NCI-H2029 treated with DMSO at 0.1 percent for 48 hours (cell line): ENCODE measurements around the gene TNFAIP8.
A peak's percentile ranks its signal among the peaks of the same experiment; 100 is the strongest.
"Not testable (repeated sequence)": the region's sequence is repeated elsewhere in the genome, so short reads cannot be mapped to it uniquely, and the experiment has no call there.

Source experiments
- DNase-seq: peaks from one replicate; lab custom pipeline; 2025; lab: John Stamatoyannopoulos, UW

TNFAIP8 gene

DNA sequence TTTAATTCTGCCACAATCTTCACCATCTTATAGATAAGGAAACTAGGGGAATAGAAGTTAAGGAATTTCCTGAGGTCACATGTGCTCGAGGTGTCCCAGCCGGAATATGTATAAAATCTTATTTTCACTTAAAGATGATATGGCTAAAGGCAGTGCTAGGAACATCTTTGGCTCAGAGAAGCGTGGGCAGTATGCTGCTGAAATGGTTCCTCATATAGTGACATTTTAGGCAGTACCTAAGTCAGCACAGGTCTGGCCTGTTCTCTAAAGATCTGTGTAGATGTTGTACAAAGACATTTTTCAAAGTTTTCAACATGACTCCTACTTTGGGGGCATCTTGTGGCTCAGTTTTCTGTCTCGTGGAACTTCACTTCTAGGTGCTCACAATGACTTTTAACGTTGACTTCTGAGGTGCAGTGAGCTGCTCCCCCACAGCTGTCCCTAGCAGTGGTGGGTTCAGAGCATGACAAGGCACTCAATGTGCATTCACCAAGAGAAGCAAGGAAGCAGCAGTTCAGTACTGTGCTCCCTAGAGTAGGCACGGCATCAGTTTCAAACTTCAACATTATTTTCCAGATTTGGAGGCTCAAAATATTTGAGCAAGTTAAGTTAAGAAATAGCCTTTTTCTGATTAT, 40.3 kb downstream of the TNFAIP8 start:
- DNase-seq = no peak

DNA sequence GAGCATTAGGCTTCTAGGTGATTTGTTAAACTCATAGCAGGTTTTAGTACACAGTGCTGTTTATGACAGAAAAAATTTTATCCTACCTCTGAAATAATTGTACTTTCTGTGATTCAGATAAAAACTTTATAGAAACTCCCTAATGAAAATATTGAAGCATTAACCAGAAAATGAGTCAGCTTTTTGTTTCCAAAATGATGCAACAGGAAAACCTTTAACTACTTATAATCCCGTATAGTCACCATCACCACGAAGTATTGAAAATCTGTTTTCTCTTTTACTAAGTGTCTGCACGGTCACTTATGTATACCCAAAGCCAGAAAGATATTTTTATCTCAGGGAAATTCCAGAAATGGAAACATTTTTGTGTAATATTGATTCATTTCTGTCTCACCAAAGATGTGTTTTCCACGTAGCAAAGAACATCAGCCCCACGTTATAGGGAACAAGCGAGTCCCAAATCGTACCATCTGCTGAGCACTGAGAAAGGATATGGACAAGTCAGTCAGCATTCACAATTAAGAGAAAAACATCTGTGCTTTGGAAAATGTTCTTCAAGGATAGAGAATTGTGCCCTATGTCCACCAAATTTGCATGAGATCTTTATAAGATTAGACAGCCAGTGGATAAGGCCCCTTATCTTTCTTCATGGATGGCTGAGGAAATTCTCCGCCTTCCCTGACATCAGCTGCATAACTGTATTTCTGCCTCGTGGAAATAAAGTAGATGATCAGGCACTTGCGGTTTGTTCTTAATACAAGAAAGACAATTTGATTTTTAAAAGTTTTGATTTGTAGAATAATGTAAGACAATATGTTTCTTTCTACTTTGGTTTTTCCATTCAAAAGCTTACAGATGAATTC, 41.9 kb downstream of the TNFAIP8 start:
- no peak for DNase-seq

DNA sequence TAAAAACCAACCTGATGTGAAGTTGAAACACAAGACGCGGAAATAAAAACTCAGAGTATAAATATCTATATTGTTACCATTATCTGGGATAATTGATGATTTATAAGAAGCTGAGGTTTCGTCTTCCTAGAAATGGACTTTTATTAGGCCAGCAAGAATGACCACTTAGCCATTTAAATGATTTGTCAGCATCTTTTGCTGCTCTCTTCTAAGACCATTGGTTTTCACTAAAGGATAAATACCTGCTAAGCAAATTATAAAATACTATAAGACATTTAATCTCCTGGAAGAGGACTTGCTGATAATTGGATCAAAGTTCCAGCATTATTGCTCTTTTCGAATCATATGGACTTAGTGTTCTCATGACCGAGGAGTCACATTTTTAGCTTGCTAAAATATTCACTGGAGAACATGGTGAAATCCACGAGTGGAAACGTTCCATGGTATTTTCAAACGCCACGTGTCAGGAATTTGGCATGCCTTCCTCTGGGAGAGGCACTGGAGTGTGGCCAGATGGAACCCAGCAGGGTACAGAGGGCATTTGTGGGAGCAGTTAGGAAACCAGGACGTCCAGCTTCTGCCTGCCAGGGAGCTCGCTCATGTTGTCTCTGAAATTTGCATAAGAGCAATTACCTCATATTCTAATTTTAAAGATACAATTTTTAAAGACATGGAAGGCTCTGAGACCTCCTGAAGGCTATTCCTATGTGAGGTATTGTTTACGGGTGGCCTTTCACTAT, 43.1 kb downstream of the TNFAIP8 start:
- DNase-seq = no peak

DNA sequence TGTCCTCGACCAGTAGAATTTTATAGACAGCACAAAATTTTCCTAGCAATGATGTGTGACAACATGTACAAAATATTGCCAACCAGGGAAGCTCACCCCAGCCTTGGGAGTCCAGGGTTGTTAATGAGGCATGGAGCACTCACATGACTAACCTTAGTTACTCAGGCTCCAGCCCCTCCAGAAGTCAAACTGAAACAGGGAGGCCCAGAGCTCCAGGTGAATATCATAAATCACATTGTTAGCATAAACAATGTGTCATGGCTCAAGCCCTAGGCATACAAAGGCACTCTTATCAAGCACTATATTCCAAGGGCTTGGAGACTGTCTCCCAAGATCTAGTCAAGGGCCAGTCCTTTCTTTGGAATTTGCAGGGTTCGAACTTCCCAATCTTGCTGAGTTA, 44.4 kb downstream of the TNFAIP8 start:
- no peak for DNase-seq

DNA sequence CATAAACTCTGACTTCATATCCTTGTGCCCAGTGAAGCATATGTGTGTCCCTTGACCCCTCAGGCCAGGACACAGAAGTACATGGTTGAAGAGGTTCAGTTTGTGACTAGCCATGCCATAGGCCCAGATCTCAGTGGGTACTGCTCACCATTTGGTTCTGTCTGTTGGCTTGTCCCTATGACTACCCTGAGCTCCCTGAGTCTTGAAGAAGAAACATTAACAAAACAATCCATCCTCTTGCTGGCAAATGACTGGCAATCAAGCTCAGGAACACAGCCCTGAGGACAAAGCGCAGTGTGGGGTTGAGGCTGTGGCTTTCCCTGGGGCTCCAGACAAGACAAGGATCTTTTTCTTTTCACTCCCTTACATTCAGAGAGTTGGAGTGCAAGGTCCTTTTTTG, 46.3 kb downstream of the TNFAIP8 start:
- DNase-seq = no peak

DNA sequence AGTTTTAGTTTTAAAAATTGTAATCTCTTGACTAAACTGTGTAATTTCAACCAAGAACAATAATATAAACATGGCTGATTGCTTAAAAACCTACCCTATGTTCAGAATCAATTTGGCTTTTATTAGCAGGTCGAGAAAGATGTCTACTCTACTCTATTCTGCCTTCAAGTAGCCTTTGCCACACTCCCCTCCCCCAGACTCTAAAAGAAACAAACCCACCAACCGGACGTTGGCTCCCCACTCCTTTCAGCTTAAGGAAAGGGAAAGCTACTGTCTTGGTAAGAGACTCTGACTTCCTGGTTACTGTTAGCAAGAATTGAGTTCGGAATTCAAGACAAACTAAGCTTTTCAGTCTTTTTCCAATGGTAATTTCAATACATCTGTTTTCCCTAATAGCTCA, 46.7 kb downstream of the TNFAIP8 start:
- DNase-seq = no peak

DNA sequence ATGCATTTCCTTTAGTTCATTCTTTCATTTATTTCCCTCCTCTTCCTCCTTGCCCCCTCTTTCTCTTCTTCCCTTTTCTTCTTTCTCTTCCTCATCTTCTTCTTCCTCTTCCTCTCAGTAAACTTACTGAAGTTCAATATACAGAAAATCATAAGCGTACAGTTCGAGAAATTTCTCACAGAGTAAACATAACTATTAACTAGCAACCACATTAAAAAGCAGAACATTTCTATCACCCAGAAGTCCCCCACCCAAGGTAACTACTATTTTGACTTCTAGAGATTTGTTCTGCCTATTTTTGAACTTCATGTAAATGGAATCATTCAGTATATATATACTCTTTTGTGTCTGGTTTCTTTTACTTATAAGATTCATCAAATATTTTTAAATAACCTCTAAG, 48.2 kb downstream of the TNFAIP8 start:
- DNase-seq = no peak

DNA sequence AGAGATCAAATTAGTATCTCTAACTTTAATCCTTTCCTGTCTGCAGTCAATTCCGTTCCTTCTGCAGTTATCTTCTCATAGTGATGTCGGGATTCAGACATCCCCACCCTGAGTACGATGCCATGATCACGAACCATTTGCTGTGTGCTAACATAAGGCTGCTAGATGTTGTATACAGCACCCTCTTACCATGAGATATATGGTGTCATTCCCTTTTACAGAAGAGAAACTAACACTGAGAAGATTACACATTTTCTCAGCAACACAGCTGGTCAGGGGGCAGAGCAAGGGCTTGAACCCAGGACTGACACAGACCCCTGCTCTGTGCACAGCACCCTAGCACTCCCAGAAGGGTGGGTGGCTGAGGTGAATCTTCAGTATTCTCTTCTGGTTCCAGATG, 49.6 kb downstream of the TNFAIP8 start:
- no peak for DNase-seq

DNA sequence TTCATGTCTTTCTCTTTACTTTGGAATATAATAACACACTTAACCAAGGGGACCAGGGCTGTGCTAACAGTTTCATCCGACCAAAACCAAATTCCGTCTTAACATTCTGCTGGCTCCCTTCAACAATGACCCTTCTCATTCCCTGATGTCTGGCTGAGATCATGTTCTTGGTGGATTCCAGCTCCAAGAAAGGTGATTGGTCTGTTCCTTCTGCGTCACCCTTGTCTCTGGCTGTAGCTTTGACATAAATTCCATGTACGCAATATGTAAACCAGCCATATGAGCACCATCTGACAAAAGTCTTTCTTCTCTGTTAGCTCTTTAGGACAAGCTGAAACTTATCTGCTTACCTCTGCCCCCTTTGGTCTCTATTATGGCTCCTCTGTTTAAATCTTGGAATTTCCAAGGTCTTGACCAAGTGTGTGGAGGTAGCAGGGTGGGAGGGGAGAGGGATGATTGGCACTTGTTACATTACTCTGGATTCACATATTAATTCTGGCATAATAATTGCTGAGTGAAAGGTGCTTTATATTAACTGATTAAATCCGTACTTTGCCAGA, 50.8 kb downstream of the TNFAIP8 start:
- no peak for DNase-seq

DNA sequence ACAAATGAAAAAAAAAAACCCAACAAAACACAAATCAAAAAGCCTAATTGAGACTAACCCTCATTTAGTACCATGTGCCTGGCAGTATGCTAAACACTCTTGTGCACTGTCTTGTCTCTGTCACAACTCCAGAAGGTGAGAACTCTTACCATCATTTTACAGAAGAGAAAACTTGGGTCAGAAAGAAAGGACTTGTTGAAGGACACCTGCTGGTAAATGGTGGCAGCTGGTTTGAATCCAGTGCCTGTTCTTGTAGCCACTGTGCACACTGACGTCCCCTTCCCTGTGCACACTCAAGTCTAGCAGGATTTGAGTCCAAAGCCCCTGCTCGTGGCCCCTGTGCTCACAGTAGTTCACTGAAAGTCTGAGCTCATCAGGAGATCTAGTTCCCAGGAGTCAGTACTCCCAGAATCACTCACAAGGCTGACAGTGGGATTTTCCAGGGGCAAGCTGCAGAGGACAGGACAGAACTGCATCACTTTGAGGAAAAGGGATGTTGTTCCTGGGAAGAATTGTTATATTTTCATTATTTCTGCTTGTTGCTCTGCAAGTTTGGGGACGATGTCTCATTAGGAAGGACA, 53.5 kb downstream of the TNFAIP8 start:
- DNase-seq = no peak

DNA sequence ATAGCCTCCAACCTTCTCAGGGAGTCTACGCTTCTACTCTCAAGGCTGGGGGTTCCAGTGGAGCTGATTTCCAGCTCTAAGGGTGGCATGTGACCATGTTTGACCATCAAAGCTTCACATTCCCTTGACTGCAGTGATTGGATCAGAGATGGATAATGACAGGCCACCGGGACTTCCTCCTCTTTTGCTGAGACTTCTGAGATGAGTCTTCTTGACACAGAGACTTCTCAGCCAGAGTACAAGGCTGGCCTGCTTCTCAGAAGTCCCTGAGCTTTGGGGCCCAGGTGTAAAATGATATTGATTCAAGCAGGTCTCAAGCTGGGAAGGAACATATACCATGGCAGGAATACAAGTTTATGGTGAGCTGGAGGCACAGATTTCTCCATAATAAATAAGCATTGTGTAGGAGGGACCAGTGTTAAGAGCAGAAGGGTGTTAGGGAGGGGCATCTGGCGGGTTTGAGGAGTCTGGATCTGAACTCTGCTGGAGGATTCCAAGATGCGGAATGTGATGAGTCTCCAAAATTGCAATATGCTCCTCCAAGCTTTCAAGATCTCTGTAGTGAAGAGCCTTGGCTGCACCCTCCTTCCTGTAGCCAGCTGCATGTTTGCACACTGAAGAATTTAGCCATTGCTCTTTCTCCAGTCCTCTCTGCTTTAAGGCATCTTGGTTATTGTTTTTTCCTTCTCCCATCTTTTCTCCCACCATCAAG, 54.8 kb downstream of the TNFAIP8 start:
- no peak for DNase-seq

DNA sequence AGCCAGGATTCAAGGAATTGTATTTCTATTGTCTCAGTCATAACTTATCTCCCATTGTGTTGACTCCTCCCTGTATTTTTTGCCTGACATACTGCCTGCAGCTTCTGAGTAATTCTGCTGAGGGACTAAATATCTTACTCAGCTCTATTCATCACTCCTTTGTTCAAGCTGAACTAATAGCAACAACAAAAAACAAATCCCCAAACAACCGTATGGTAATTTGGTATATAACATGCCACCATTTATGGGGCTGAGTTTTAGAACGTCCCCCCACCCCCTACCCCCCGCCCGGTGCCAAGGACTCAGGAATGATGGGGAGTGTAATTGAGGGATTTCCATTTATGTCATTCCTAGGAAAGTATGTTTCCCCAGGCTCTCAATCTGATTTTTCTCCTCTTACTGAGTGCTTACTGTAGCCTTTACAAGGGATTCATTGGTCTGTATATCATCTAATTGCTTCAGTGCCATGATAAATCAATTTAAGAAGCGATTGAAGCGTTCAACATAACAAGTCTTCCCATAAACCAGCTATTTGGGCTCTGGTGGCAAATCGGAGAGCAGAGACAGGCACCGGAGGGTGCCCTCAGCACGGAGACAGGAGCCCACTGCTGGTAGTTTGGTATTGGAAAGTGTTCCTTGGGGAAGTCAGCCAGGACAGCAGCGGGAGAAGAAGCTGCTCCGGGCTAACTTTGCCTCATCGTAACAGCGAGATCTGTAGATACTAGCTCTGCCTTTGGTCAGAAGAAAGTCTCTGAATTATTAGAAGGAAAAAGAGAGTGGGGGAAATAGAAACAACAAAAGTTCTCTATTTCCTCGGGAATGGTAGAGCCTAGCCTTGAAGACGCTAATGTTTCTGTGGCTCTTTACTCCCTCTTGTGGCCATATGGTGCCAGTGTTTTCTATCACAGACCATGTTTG, 55.8 kb downstream of the TNFAIP8 start:
- DNase-seq = peak; percentile 49

DNA sequence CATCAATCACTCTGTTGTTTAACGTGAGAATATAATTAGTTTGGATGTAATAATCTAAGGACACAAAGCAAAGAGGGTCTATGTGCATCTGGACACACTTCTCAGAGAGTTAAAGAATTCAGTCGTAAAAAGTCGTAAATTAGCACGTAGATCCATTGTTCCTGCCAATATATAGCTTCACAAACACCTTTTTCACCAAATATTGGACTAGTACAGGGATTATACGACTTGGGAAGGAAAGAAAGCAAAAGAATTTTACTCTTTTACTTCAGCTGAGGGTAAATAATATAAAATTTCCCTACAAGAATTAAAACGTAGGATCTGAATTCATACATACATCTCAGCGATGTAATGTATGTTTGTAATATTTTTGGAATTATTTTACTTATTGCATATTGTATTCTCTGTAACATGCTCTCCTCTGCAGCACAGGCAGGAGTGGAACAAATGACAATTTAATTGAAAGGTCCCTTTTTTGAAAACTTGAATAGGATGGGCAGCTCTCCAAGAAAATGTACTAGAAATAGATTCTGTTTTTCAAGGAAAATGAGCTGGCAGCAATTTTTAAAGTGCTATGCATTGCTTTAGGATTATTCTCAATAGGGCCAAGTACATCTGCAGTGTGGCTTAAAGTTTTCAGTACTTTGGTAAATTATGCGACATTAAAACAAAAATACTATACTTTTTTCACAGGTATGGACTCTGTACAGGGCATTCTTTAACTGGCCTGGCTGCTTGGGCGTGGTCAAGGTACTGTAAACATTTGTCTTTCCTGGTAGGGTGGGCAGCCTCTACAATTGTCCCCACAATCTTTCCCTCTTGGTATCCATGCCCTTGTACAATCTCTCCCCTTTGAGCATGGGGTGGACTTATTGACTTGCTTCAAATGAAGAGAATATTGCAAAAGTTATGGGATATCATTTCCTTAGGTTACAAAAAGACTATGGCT, 56.7 kb downstream of the TNFAIP8 start:
- no peak for DNase-seq

DNA sequence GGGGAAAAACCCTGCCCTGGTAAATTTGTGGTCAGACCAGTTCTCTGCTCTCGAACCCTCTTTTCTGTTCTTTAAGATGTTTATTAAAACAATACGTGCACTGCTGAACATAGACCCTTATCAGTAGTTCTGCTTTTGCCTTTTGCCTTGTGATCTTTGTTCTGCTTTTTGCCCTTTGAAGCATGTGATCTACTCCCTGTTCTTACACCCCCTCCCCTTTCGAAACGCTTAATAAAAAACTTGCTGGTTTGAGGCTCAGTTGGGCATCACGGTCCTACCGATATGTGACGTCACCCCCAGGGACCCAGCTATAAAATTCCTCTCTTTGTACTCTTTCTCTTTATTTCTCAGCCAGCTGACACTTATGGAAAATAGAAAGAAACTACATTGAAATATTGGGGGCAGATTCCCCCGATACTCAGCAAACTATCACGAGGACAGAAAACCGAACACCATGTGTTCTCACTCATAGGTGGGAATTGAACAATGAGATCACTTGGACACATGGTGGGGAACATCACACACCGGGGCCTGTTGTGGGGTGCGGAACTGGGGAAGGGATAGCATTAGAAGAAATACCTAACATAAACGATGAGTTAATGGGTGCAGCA, 58.4 kb downstream of the TNFAIP8 start:
- DNase-seq = not testable (repeated sequence)

DNA sequence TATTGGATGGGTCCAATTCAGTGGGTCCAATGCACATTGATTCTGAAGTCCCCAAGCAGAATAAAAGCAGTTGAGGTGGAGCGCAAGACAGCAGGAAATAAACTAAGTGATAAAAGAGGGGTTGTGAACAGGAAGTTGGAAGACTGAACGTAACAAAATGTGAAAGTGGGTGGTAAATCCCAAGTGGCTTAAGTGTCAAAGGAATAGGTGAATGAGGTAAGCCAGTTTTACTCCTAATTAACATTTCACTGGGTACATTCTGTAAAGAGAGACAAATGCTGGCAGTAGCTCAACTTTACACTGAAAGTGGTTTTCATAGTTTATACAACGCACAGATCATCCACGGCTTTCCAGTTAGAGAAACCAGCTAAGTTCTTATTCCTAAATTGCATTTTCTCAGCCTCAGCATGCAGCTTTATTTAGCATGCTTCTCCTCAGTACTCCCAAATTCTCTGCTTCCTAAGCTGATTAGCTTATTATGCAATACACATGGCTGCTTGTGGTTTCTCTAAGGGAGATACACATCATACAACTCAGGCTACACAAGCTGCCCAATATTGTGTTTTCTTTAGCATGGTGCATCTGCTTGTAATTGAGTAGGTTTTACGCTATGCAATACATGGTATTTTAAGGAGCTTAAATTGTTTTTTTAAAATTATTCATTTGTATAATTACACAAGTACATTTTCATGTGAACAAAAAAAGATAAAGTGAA, 62.2 kb downstream of the TNFAIP8 start:
- DNase-seq = no peak

DNA sequence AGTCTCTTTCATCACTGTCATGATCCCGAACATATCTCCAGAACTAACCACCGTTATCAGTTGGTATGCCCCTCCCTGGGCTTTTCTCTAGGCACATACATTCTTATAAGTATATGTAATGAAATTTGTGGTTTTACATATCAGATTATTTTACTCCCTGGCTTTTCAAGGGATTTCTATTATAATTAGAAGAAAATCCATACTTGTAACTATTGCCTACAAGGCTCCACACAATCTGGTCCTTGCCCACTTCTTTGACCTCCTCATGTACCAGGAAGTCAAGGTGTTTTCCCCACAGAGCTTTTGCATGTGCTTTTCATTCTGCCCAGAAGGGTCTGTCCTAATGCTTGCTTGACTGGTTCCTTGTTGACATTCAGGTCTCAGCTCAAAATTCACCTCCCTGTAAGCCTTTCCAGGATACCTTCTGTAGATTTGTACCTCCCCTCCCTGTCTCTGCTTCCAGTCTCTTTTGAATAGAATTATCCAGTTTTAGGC, 62.8 kb downstream of the TNFAIP8 start:
- DNase-seq = no peak

DNA sequence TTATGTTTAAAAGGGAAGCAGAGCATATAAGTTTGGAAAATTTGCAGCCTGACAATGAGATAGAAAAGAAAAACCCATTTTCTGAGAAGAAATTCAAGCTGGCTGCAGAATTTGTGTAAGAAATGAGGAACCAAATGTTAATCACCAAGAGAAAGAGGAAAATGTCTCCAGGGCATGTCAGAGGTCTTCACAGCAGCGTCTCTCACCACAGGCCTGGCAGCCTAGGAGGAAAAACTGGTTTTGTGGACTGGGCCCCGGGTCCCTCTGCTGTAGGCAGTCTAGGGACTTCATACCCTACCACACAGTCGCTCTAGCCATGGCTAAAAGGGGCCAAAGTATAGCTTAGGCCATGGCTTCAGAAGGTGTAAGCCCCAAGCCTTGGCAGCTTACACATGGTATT, 64.3 kb downstream of the TNFAIP8 start:
- DNase-seq = no peak

DNA sequence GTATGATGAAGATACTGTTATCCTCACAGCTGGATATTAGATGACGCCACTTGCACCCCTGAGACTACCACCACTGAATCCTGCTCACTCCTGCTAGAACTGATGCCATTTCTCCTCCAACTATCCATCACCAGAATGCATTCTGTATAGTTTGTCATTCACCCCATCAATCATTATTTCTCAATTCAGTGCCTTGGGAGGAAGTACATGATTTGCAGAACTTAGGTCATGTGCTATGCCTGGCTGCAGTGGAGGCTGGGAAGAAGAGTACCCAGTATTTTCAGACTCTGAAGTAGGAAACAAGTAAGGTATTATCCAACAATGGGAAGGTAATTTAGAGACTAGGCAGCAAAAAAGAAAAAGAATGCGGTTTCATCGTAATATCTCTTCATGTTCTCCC, 70.2 kb downstream of the TNFAIP8 start:
- DNase-seq = no peak
